Liver (tissue), 9 donors: ENCODE measurements around the gene SHQ1. TPM values are rescaled to one million over a fixed set of nuclear protein-coding genes. Genes with fewer than 3 reads are reported as not detected.

Experiments used
- DNase-seq: peaks from one replicate; pipeline ENCODE4 v3.0.0-alpha.2; 2017; ENCODE audit warnings: low spot score
- H3K27ac ChIP-seq, 2 donors: one replicate each; pipeline ENCODE4 v1.7.0; 2013; ENCODE audit warnings: inconsistent platforms in 2 of 2, low read length in 2 of 2, control low read depth in 1 of 2, low read depth in 1 of 2, mild to moderate bottlenecking in 1 of 2
- H3K27me3 ChIP-seq, 4 donors: one replicate each; pipeline versions ENCODE4 v1.6.1 to v1.7.0; 2013; ENCODE audit warnings: low read length in 3 of 4, inconsistent platforms in 1 of 4, mild to moderate bottlenecking in 1 of 4, moderate library complexity in 1 of 4; ENCODE audit not compliant: control insufficient read depth in 4 of 4, insufficient read depth in 4 of 4
- H3K36me3 ChIP-seq, 4 donors: one replicate each; pipeline versions ENCODE4 v1.6.1 to v1.7.0; 2013; ENCODE audit warnings: low read length in 3 of 4, mild to moderate bottlenecking in 3 of 4, low read depth in 1 of 4, moderate library complexity in 1 of 4; ENCODE audit not compliant: control insufficient read depth in 4 of 4, insufficient read depth in 3 of 4
- H3K4me1 ChIP-seq, 4 donors: one replicate each; pipeline versions ENCODE4 v1.6.1 to v1.7.0; 2013; ENCODE audit warnings: low read length in 3 of 4, mild to moderate bottlenecking in 3 of 4, moderate library complexity in 1 of 4; ENCODE audit not compliant: control insufficient read depth in 4 of 4, insufficient read depth in 4 of 4
- H3K4me3 ChIP-seq, 3 donors: one replicate each; pipeline versions ENCODE4 v1.6.1 to v1.7.0; 2013; ENCODE audit warnings: low read length in 3 of 3, control low read depth in 1 of 3, low read depth in 1 of 3, mild to moderate bottlenecking in 1 of 3
- H3K9ac ChIP-seq, 2 donors: one replicate each; pipeline ENCODE4 v1.7.0; 2013; ENCODE audit warnings: low read length in 2 of 2, mild to moderate bottlenecking in 2 of 2, moderate library complexity in 2 of 2, control low read depth in 1 of 2, low read depth in 1 of 2
- H3K9me3 ChIP-seq, 4 donors: one replicate each; pipeline versions ENCODE4 v1.6.1 to v1.7.0; 2013; ENCODE audit warnings: low read length in 3 of 4; ENCODE audit not compliant: control insufficient read depth in 4 of 4
- FOXA1 ChIP-seq: IDR thresholded peaks from 2 replicates; pipeline ENCODE4 v1.6.1; 2016; ENCODE audit warnings: antibody characterized with exemption
- FOXA2 ChIP-seq: IDR thresholded peaks from 2 replicates; pipeline ENCODE4 v1.6.1; 2016; ENCODE audit warnings: antibody characterized with exemption
- NR2F2 ChIP-seq: IDR thresholded peaks from 2 replicates; pipeline ENCODE4 v1.6.1; 2016; ENCODE audit warnings: antibody characterized with exemption
- RAD21 ChIP-seq, 2 donors: IDR thresholded peaks; 2 replicates each; pipeline ENCODE4 v1.6.1; 2016; ENCODE audit warnings: antibody characterized with exemption in 2 of 2, mild to moderate bottlenecking in 2 of 2
- SP1 ChIP-seq: IDR thresholded peaks from 2 replicates; pipeline ENCODE4 v1.6.1; 2018; ENCODE audit warnings: antibody characterized with exemption, mild to moderate bottlenecking
- TAF1 ChIP-seq: conservative IDR thresholded peaks from 2 replicates; pipeline ENCODE4 v1.6.1; 2016; ENCODE audit warnings: antibody characterized with exemption, mild to moderate bottlenecking
- YY1 ChIP-seq: IDR thresholded peaks from 2 replicates; pipeline ENCODE4 v1.6.1; 2016; ENCODE audit warnings: antibody characterized with exemption, mild to moderate bottlenecking
- WGBS: extraction: QIAGEN DNeasy Blood & Tissue Kit; methylation state at CpG from one replicate; pipeline ENCODE4 v1.1.7; 2013; 5-methylcytosine and 5-hydroxymethylcytosine counted together
- polyA plus RNA-seq, 2 donors: library from polyadenylated mRNA; stranded (reverse) in 1 of 2; unstranded in 1 of 2; fragments of 200-250 nt in 1 of 2; fragments of >200 nt in 1 of 2; fragmentation: Nextera tagmentation in 1 of 2; extraction: Ambion mirVana in 1 of 2; gene quantifications; one replicate each; pipeline versions ENCODE4 v1.2.1 to v1.2.3, GENCODE V29; 2013 to 2015
- total RNA-seq, 2 donors: library from RNA; depleted of rRNA; stranded (reverse); fragments of >200 nt; gene quantifications; one replicate each; pipeline ENCODE4 v1.2.3, GENCODE V29; 2014
- TF ChIP-seq, protein P1 (sequence below): IDR thresholded peaks from 2 replicates; pipeline ENCODE4 v1.6.1; 2016; ENCODE audit warnings: antibody characterized with exemption
- TF ChIP-seq, protein P2 (sequence below): IDR thresholded peaks from 2 replicates; pipeline ENCODE4 v1.6.1; 2016; ENCODE audit warnings: antibody characterized with exemption
- TF ChIP-seq, protein P3 (sequence below): IDR thresholded peaks from 2 replicates; pipeline ENCODE4 v1.6.1; 2016; ENCODE audit warnings: antibody characterized with exemption, mild to moderate bottlenecking
- TF ChIP-seq, protein P4 (sequence below): fragments of 150-350 bp; IDR thresholded peaks from 2 replicates; pipeline ENCODE4 v1.5.1; 2017; ENCODE audit warnings: improper control_type of control experiment, low read depth, low read length; ENCODE audit not compliant: missing input control
- donor health status: healthy.
- donor health status: healthy.
- donor health status: healthy.
- donor health status: healthy.
- donor health status: healthy.

SHQ1 gene
- total and polyA plus RNA-seq, 4 donors = 4.3 to 9.6 (median 6.1) TPM

DNA sequence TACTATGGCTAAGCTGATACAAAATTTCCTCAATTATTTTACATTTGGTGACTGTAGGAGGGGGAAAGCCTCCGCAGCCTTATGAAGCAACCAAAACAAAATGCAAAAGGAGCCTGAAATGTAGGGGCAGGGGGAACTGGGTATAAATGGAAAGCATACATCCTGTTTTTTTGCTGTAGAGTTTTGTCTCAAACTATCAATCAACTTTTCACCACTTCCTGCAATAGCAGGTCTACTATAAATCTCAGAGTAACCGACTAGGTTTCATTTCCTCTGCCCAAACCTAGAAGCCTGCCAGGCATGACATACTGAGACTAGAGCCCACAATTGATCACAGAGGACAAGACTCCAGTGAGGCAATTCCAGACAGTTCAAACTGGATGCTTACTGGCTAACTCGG, 91.3 kb downstream of the SHQ1 start:
- Histone ChIP-seq H3K4me3 (no peak overlapping the region), H3K9ac (no peak overlapping the region), H3K36me3 (no peaks in the 10 kb centered on the region), H3K27me3 (no peaks in the 10 kb centered on the region), H3K9me3 (no peaks in the 10 kb centered on the region), H3K4me1 (peaks cover 0 to 6% (median 2%) of the 10 kb centered on the region in 4 donors), H3K27ac (no peak overlapping the region)
- DNase-seq = no peak
- TF ChIP-seq YY1 (no peak), FOXA2 (no peak), NR2F2 (no peak)
- TF ChIP-seq, protein P1, sequence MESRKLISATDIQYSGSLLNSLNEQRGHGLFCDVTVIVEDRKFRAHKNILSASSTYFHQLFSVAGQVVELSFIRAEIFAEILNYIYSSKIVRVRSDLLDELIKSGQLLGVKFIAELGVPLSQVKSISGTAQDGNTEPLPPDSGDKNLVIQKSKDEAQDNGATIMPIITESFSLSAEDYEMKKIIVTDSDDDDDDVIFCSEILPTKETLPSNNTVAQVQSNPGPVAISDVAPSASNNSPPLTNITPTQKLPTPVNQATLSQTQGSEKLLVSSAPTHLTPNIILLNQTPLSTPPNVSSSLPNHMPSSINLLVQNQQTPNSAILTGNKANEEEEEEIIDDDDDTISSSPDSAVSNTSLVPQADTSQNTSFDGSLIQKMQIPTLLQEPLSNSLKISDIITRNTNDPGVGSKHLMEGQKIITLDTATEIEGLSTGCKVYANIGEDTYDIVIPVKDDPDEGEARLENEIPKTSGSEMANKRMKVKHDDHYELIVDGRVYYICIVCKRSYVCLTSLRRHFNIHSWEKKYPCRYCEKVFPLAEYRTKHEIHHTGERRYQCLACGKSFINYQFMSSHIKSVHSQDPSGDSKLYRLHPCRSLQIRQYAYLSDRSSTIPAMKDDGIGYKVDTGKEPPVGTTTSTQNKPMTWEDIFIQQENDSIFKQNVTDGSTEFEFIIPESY = no peak
- WGBS = 69% methylated on average over 3 of the region's 3 CpGs

DNA sequence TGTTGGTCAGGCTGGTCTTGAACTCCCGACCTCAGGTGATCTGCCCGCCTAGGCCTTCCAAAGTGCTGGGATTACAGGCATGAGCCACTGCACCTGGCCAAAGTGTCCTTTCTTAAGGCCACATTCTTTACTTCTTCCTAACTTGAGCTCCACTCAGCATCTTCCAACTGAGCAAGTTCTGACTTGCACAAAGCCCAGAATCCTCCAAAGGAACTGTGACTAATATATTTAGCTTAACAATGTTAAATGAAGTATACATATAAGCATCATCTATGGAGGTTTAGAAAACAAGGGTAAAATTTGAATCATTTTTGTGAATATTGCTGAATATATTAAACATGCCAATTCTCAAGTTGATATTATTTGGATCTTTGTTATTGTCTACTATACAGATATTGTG, 93.7 kb downstream of the SHQ1 start:
- Histone ChIP-seq H3K9me3 (no peaks in the 10 kb centered on the region), H3K36me3 (no peaks in the 10 kb centered on the region), H3K4me3 (no peak overlapping the region), H3K9ac (no peak overlapping the region), H3K27ac (no peak overlapping the region), H3K27me3 (no peaks in the 10 kb centered on the region), H3K4me1 (peaks cover 0 to 6% (median 2%) of the 10 kb centered on the region in 4 donors)
- WGBS = 100% methylated on average over 2 of the region's 2 CpGs
- DNase-seq = no peak
- TF ChIP-seq SP1 = no peak
- TF ChIP-seq, protein P2, sequence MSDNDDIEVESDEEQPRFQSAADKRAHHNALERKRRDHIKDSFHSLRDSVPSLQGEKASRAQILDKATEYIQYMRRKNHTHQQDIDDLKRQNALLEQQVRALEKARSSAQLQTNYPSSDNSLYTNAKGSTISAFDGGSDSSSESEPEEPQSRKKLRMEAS = no peak
- TF ChIP-seq, protein P3, sequence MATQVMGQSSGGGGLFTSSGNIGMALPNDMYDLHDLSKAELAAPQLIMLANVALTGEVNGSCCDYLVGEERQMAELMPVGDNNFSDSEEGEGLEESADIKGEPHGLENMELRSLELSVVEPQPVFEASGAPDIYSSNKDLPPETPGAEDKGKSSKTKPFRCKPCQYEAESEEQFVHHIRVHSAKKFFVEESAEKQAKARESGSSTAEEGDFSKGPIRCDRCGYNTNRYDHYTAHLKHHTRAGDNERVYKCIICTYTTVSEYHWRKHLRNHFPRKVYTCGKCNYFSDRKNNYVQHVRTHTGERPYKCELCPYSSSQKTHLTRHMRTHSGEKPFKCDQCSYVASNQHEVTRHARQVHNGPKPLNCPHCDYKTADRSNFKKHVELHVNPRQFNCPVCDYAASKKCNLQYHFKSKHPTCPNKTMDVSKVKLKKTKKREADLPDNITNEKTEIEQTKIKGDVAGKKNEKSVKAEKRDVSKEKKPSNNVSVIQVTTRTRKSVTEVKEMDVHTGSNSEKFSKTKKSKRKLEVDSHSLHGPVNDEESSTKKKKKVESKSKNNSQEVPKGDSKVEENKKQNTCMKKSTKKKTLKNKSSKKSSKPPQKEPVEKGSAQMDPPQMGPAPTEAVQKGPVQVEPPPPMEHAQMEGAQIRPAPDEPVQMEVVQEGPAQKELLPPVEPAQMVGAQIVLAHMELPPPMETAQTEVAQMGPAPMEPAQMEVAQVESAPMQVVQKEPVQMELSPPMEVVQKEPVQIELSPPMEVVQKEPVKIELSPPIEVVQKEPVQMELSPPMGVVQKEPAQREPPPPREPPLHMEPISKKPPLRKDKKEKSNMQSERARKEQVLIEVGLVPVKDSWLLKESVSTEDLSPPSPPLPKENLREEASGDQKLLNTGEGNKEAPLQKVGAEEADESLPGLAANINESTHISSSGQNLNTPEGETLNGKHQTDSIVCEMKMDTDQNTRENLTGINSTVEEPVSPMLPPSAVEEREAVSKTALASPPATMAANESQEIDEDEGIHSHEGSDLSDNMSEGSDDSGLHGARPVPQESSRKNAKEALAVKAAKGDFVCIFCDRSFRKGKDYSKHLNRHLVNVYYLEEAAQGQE = no peak

DNA sequence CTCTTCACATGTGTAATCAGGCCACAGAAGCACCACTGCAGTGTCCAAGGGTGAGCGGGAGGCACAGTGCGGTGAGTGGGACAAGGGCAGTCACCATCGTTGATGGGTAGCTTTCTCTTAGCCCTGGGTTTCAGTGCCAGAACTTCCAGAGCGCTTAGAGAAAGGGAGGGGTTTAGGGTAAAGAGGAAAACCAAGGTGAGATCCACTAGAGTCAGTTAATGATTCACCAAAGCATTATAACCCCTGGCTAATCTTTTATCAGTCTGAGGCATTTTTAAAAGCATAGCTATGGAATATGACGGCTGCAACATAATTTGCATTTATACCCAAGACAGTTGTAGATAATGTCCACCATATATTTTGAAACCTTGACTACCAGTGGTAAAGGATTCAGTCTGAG, 94.8 kb downstream of the SHQ1 start:
- WGBS = 56% methylated on average over 5 of the region's 5 CpGs
- no peaks in the 10 kb centered on the region for H3K36me3 ChIP-seq
- H3K9me3 ChIP-seq = no peaks in the 10 kb centered on the region
- H3K4me3 ChIP-seq = no peak overlapping the region
- H3K27me3 ChIP-seq = no peaks in the 10 kb centered on the region
- peaks cover 0 to 6% (median 3%) of the 10 kb centered on the region in 4 donors for H3K4me1 ChIP-seq
- no peak overlapping the region for H3K27ac ChIP-seq
- H3K9ac ChIP-seq = no peak overlapping the region
- no peak for DNase-seq
- TF ChIP-seq, protein P3 = no peak
- TF ChIP-seq FOXA2 = no peak
- TF ChIP-seq FOXA1 = no peak
- no peak for TF ChIP-seq NR2F2
- TF ChIP-seq, protein P1 = no peak
- TF ChIP-seq, protein P4, sequence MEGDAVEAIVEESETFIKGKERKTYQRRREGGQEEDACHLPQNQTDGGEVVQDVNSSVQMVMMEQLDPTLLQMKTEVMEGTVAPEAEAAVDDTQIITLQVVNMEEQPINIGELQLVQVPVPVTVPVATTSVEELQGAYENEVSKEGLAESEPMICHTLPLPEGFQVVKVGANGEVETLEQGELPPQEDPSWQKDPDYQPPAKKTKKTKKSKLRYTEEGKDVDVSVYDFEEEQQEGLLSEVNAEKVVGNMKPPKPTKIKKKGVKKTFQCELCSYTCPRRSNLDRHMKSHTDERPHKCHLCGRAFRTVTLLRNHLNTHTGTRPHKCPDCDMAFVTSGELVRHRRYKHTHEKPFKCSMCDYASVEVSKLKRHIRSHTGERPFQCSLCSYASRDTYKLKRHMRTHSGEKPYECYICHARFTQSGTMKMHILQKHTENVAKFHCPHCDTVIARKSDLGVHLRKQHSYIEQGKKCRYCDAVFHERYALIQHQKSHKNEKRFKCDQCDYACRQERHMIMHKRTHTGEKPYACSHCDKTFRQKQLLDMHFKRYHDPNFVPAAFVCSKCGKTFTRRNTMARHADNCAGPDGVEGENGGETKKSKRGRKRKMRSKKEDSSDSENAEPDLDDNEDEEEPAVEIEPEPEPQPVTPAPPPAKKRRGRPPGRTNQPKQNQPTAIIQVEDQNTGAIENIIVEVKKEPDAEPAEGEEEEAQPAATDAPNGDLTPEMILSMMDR = no peak
- no peak for TF ChIP-seq TAF1
- no peak for TF ChIP-seq RAD21 (IDR thresholded peaks at IDR 0.05)
- no peak for TF ChIP-seq YY1
